Superior temporal gyrus (tissue), 1 donor: Measurements from ENCODE around the gene ZNF627.
"Not testable (repeated sequence)": the region's sequence is repeated elsewhere in the genome, so short reads cannot be mapped to it uniquely, and the experiment has no call there.

Experiments used
- DNase-seq: peaks from one replicate; pipeline ENCODE4 v3.0.0-alpha.2; 2016; ENCODE audit errors: extremely low spot score

Gene ZNF627

DNA sequence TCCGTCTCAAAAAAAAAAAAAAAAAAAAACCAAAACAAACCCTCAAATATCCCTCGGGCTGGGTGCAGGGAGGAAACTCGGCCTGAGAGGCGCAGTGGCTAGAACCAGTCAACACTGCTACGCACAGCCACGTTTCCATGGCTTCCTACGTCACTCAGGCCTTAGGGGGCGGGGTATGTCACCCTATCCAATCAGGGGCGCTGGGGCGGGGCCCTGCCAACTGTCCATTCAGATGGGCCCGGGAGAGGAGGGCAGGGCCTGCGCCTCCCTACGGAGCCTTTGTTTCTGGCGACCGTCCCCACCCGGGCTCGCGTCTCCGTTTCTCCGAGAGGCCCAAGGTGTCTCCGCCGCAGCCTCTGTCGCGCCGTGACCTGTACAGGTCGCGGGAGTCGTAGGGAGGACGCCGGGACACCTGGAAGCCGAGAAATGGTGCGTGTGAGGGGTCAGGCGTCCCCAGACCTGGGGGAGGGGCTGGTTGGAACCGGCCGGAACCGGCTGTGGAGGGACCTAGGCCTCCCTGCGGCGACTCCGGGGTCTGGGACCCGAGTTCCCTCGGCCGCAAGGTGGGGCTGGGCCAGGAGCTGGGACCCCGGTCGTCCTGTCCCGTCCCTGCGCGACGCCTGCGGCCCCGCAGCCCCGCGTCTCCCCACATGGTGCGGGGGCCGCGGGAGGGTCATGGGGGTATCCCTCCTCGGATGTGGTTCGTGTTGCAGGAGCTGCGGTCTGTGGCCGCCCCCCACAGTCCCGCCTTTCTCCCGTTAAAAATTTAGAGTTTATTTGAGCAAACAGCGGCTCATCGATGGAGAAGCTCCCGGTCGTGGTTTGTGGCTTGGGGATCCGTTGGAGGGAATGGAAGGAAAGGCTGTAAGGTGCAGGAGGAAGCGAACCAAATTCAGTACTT, at the start of gene ZNF627:
Gene ZNF627, plus strand, starts transcription at position 282 of the 901 bp plus-strand sequence. Its CDS starts 145 bp downstream, at position 427.
- peak; percentile 98 for DNase-seq

- no peak for DNase-seq
These were observed 49.2 kb upstream of the ZNF627 start for GRCh38 chr19:11547929-11548700.

- no peak for DNase-seq
These were observed 47.8 kb upstream of the ZNF627 start for GRCh38 chr19:11549386-11549953.

- no peak for DNase-seq
These were observed 47.0 kb upstream of the ZNF627 start for GRCh38 chr19:11550265-11550664.

DNA sequence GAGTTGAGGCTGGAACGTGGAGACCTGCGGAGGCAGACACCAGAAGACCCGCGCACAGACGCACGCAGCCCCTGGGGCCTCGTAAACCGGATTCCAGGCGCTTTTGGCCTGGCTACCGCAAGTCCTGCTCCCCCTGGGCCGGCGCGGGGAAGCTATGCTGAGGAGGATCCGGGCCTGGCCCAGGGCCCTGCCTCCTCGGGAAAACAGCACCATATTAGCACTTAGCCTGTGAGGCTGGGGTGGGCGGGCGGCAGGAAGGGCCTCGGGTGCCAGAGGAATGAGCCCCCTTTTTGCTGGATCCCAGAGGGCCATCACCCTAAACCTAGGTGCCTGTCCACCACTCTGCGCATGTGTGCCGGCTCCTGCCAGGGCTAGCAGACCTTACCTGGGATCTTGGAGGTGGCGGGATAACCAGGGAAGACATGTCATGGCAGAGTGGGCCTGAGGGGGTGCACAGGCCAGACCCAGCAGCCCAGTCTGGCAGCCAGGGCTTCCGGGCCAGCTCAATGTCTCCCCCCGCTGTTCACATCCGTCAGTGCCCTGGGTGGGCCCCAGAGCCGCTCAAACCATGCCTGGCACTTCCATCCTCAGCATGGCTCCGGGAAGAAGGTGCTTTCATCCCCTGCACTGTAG, 45.6 kb upstream of the ZNF627 start:
- DNase-seq: no peak

DNA sequence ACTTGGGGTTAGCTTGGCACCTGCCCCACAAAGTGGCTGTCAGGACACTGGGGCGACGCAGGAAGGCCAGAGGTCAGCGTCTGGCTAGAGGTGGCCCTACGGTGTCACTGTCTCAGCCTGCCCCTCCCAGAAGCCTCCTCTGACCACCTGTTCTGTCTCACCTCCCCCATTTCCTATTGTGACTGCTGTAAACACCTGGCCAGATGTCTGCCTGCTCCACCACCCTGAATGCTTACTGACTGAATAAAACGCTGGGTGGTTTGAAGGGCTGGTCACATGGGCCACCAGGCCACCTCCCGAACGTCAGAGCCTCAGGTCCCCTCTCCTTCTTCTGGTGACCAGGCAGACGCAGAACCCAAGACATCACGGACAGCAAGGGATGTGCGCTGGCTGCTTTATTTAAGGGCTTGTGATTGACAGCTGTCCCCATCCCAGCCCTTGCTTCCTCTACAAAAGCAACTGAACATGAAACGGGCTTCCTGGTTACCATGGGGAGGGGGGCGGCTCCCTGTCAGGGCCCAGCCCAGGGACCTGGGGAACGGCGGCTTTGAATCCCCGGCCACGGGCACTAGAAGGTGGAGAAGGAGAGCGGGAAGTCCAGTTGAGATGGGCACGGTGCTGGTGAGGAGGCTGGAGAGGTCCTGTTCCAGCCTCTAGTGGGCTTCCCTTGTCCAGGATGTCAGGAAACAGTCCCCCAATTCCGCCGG, 44.5 kb upstream of the ZNF627 start:
- DNase-seq: no peak

DNA sequence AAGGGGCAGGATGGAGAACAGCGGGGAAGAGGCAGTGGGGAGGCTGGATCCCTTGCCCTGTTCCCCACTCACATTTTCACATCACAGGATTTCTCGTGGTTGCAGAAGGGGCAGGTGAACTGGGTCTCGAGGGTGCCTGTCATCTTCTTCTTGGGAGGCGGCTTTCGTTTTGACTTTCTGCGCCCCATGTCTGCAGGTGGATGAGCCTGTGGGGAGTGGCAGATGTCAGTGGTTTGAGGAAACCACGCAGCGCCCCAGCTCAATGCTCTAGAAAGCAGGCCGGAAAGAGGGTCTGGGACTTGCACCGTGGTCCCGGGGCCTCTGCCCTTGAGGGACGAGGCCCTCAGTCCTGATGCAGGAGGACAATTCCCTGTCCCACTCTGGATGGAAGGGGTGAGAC, 43.1 kb upstream of the ZNF627 start:
- DNase-seq: no peak

DNA sequence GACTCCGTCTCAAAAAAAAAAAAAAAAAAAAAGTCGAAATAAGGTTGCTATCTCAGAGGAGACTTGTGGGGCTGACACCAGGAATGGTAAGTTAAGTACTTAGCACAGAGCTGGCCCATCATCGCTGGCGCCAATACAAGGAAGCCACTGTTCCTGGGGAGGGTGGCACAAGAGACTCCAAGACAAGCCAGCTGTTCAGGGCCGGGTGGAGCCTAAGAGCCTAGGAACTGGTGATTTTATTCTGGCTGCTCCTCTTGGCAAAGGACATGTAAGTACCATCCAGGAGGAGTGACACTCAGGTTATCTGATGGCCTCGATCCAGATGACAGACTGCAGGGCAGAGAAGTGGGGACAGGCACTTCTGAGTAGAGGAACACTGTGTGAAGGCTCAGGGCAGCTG, 42.0 kb upstream of the ZNF627 start:
- no peak for DNase-seq

GRCh38 chr19:11556634-11557420, 40.5 kb upstream of the ZNF627 start:
- no peak for DNase-seq

GRCh38 chr19:11558881-11559828, 38.1 kb upstream of the ZNF627 start, which contains the start of gene ELOF1:
Gene ELOF1, minus strand, starts transcription at chr19:11559230. Its CDS starts 4,883 bp downstream, at chr19:11554347.
- DNase-seq: peak; percentile 99

GRCh38 chr19:11560404-11561051, 36.8 kb upstream of the ZNF627 start:
- DNase-seq: peak; percentile 82

DNA sequence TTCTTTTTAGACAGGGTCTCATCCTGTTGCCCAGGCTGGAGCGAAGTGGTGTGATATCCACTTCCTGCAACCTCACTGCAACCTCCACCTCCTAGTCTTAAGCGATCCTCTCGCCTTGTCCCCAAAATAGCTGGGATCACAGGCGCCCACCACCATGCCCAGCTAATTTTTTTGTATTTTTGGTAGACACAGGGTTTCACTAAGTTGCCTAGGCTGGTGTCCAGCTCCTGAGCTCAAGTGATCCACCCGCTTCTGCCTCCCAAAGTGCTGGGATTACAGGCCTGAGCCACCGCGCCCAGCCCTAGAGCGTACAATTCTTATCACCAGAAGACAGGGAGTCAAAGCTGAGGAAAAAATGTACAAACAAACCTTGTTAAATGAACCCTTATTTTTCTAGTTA, 33.8 kb upstream of the ZNF627 start:
- no peak for DNase-seq

GRCh38 chr19:11564082-11564807, 33.0 kb upstream of the ZNF627 start:
- DNase-seq: not testable (repeated sequence)

- not testable (repeated sequence) for DNase-seq
These were observed 31.7 kb upstream of the ZNF627 start for GRCh38 chr19:11565649-11565980.

DNA sequence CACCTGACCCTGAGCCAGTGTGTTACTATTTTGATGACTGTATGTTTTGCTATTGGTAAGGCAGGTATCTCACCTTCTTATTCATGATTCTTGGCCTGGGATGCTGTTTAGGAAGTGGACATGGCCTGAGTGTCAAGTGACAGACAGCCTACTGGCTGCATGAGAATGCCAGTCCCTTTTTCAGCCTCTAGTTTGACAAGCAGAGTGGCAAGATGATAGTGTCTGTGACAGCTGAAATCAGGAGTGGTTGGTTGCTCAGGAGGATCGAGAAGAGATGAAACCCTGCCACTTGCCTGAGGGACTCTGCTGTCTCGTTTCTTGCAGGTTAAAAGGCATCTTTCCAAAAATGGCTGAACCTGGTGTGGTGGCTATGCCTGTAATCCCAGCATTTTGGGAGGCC, 31.1 kb upstream of the ZNF627 start:
- no peak for DNase-seq

DNA sequence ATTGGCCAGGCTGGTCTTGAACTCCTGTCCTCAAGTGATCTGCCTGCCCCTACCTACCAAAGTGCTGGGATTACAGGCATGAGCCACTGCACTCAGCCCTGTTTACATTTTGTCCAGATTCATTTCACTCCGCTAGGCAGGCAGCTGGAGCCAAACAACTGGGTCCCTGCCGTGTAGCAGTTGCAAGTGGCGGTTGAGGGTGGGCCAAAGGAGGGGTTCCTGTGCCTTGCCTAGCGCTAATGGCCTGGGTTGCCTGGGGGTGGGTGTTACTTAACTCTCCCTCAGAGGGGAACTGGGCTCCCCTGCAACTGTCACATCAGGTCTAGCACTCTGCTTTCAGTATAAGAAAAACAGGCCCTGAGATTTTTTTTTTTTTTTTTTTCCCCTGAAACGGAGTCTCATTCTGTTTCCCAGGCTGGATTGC, 27.2 kb upstream of the ZNF627 start:
- DNase-seq: no peak

- not testable (repeated sequence) for DNase-seq
These were observed 23.9 kb upstream of the ZNF627 start for GRCh38 chr19:11573354-11573753.

DNA sequence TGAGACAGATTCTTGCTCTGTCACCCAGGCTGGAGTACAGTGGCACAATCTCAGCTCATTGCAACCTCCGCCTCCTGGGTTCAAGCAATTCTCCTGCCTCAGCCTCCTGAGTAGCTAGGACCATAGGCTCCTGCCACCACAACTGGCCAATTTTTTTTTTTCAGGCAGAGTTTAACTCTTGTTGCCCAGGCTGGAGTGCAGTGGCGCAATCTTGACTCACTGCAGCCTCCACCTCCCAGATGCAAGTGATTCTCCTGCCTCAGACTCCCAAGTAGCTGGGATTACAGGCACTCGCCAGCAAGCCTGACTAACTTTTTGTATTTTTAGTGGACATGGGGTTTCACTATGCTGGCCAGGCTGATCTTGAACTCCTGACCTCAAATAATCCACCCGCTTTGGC, 23.5 kb upstream of the ZNF627 start:
- not testable (repeated sequence) for DNase-seq
